ENCODE data around the gene SLC25A28.

Gene SLC25A28

GRCh38 chr10:99579971-99580370 is 40.3 kb downstream of the SLC25A28 start:
- DNase-seq = no peak

GRCh38 chr10:99573790-99574189 is 46.4 kb downstream of the SLC25A28 start:
- no peak for DNase-seq

GRCh38 chr10:99571816-99572215 is 48.4 kb downstream of the SLC25A28 start:
- no peak for DNase-seq

- DNase-seq = no peak
These were observed 50.3 kb downstream of the SLC25A28 start for GRCh38 chr10:99569961-99570360.

GRCh38 chr10:99569253-99569939 is 50.8 kb downstream of the SLC25A28 start:
- no peak for DNase-seq

- DNase-seq = no peak
These were observed 55.1 kb downstream of the SLC25A28 start for GRCh38 chr10:99565166-99565565.

GRCh38 chr10:99564361-99564760 is 55.9 kb downstream of the SLC25A28 start:
- DNase-seq = no peak

- no peak for DNase-seq
These were observed 57.6 kb downstream of the SLC25A28 start for GRCh38 chr10:99562631-99563030.
